Heart left ventricle (tissue), 13 donors: ENCODE measurements around the gene NUDT3.
"Not testable (repeated sequence)": the region's sequence is repeated elsewhere in the genome, so short reads cannot be mapped to it uniquely, and the experiment has no call there.

Experiments used
- POLR2A ChIP-seq, 2 donors: fragments of 450-650 bp; IDR thresholded peaks; one replicate each; pipeline ENCODE4 v1.6.1; 2017; ENCODE audit warnings: antibody characterized with exemption in 2 of 2, mild to moderate bottlenecking in 2 of 2, moderate library complexity in 2 of 2
- TF ChIP-seq, protein P1 (sequence below), 12 donors: fragments of 200-600 bp; sonication (generic) in 4 of 12; IDR thresholded peaks; one replicate each; pipeline versions ENCODE4 v1.5.0 to v1.8.0; 2018 to 2022; ENCODE audit warnings: antibody characterized with exemption in 12 of 12, mild to moderate bottlenecking in 5 of 12
- donor health status: ischemic (EF 13 %, LVEDD 7.1; RV severe dilation, severe dysfunction).
- donor health status: DM: no; HTN: yes; CAD: no.
- donor health status: DM: no; HTN: no; CAD: no.
- donor health status: ischemic (EF 25% LVEDD 6.9; RV normal size, moderate dysfunction).
- donor health status: ischemic (EF 25% LVEDD 5.7; RV mildly dilated, moderate dysfunction).
- donor health status: ischemic (EF 35%, LVEDD 5.7; RV mildly dilated, moderate dysfunction).
- donor health status: nonischemic (EF 11% LVEDD 7.7; RV severe dilation, severe dysfunction).
- donor health status: DM: yes; HTN: yes; CAD: no.
- donor health status: PGD.
- donor health status: ischemic (EF 29% LVEDD 5.4; RV normal size, mild dysfunction).
- donor health status: nonischemic (EF 23%, LVEDD 6.1; RV moderate dilation, normal function).

DNA sequence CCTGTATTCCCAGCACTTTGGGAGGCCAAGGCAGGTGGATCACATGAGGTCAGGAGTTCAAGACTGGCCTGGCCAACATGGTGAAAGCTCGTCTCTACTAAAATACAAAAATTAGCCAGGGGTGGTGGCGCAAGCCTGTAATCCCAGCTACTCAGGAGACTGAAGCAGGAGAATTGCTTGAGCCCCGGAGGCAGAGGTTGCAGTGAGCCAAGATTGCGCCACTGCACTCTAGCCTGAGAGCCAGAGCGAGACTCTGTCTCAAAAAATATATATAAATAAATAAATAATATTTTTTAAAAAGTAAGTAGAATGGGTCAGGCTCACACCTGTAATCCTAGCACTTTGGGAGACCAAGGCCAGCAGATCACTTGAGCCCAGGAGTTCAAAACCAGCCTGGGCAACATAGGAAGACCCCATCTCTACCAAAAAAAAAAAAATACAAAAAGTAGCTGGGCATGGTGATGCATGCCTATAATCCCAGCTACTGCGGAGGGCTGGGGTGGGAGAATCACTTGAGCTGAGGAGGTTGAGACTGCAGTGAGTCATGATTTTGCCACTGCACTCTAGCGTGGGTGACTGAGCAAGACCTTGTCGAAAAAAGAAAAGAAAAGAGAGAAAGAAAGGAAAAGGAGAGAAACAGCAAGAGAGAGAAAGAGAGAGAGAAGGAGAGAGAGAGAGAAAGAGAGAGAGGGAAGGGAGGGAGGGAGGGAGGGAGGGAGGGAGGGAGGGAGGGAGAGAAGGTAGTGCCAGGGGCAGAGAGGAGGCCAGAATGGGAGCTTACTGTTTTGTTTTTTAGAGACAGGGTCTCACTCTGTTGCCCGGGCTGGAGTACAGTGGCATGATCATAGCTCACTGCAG, 26.5 kb downstream of the NUDT3 start:
- TF ChIP-seq, protein P1, sequence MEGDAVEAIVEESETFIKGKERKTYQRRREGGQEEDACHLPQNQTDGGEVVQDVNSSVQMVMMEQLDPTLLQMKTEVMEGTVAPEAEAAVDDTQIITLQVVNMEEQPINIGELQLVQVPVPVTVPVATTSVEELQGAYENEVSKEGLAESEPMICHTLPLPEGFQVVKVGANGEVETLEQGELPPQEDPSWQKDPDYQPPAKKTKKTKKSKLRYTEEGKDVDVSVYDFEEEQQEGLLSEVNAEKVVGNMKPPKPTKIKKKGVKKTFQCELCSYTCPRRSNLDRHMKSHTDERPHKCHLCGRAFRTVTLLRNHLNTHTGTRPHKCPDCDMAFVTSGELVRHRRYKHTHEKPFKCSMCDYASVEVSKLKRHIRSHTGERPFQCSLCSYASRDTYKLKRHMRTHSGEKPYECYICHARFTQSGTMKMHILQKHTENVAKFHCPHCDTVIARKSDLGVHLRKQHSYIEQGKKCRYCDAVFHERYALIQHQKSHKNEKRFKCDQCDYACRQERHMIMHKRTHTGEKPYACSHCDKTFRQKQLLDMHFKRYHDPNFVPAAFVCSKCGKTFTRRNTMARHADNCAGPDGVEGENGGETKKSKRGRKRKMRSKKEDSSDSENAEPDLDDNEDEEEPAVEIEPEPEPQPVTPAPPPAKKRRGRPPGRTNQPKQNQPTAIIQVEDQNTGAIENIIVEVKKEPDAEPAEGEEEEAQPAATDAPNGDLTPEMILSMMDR (IDR thresholded peaks at IDR 0.05): not testable (repeated sequence)
- TF ChIP-seq POLR2A (IDR thresholded peaks at IDR 0.05): not testable (repeated sequence)
